GM12801 (cell line): ENCODE results near the gene BABAM2.

Experiments
- TF ChIP-seq, protein P1 (sequence below): IDR thresholded peaks from one replicate; pipeline ENCODE4 v1.5.1; 2011; ENCODE audit warnings: control low read depth; ENCODE audit not compliant: insufficient read length; ENCODE audit errors: extremely low read depth

The BABAM2 gene

DNA sequence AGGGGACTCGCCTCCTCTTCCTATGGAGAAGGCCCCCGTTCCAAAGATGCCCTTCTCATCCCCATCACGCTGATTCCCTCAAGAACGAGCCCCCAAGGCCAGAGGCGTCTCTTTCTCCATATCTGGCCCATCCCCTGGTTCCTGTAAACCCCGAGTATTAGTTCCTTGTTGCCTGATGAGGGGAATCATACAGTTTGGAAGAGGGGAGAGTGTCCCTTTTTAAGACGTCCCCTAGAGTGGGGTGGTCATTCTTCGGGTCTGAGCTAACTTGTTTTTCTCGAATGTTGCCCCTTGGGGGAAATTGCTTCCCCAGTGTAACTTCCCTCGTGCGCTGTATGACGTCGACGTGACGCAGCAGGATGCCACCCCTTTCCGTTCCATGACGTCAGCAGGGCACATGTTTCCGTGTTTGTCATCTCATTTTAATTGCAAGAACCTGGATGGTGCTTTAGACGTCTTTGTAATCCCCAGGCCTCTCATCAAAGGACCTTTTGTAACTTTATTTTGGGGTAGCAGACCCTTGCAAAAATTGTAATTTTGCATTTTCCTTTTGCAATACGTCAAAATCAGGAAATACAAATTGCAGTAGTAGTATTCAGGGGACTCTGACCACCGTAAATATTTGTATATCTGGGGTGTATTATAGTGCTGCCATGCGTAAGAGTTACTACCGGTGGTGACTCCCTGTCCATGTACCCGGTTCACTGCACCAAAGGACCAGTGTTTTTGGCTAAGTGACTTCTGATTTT lies 569 bp downstream of the BABAM2 start:
- TF ChIP-seq, protein P1, sequence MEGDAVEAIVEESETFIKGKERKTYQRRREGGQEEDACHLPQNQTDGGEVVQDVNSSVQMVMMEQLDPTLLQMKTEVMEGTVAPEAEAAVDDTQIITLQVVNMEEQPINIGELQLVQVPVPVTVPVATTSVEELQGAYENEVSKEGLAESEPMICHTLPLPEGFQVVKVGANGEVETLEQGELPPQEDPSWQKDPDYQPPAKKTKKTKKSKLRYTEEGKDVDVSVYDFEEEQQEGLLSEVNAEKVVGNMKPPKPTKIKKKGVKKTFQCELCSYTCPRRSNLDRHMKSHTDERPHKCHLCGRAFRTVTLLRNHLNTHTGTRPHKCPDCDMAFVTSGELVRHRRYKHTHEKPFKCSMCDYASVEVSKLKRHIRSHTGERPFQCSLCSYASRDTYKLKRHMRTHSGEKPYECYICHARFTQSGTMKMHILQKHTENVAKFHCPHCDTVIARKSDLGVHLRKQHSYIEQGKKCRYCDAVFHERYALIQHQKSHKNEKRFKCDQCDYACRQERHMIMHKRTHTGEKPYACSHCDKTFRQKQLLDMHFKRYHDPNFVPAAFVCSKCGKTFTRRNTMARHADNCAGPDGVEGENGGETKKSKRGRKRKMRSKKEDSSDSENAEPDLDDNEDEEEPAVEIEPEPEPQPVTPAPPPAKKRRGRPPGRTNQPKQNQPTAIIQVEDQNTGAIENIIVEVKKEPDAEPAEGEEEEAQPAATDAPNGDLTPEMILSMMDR, result no peak

DNA sequence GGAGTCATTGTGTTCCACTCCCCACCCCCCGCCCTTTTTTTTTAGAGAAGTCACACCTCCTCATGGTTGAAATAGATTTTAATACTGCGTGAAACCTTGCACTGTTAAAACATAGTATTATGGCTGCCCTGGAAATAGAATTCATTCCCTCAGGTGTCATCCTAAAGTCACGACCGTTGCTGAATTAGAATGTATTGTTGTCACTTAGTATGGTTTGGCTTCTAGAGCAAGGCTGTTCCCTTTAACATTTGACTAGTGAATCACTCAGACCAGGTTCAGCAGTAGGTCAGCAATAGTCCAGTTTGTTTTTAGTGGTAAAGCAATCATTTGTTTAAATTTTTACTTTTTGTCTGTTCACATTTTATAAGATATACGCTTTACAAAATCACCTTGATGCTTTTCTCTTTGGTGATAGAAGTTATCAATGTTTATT lies 1.2 kb downstream of the BABAM2 start:
- TF ChIP-seq, protein P1, result no peak

DNA sequence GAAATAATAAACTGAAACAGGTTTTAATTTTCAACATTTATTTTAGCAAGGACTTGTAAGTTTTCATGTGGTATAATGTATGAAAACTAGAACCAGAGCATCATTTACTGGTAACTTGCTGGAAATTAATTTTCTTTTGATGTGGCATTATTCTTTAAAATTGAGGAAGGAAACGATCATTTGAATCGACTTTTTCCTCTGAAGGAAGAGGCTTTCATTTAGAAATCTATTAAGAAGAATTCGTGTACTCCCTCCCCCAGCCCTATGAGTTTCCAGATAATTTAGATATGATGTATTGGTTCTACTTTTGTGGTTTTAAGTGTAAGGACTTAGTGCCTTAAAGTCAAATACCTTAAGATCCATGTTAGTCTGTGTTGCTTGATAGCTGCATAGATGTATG lies 2.5 kb downstream of the BABAM2 start:
- TF ChIP-seq, protein P1, result no peak

DNA sequence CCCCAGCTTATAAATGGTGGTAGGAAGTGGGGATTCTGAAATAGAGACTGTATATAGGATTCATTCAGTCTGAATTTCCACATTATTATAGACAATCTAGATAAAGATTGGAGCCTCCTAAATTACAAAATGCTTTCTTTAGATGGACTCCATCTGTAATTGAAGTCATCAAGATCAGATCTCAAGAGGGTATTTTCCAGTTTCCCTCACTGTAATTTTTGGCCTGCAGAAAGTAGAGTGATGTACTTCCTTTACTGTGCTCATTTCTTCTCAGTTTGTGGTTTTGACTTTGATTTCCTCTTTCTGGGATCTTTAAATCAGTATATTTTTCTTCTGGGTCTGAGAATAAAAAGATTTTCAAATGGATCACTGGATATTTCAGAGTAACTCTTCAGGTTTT lies 7.2 kb downstream of the BABAM2 start:
- TF ChIP-seq, protein P1, result no peak

DNA sequence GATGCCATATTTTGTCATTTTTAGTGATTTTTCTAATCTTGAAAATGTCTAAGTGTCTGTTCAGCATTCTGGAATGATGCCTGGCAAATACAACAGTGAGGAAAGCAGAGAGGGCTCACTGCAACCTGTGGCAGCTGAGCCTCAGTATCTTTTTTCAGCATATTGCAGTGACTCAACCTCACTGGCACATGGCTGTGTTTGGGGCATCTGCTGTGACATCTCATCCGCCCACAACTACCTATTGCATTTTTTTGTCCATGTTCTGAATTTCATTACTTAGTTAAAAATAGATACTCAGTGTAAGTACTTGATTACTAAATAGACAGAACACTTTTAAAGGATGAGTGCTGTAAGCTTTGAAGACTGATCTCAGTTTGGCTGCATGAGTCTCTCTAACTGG lies 10.7 kb downstream of the BABAM2 start:
- TF ChIP-seq, protein P1, result no peak

DNA sequence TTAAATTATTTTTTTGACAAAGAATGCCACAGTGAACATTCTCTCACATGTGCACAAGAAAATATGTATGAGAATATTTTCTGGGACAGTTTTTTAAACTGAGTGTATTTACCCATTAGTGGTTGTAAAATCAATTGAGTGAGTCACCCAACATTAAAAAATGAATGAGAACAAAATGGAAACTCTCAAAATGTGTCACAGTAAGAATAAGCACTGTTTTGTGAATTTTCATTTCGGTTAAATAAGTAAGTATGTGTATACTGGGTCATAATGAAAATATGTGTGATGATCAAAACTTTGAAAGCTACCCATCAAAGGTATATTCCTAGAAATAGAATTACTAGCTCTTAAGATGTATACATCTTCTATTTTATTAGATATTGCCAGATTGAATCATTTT lies 11.6 kb downstream of the BABAM2 start:
- TF ChIP-seq, protein P1, result no peak

DNA sequence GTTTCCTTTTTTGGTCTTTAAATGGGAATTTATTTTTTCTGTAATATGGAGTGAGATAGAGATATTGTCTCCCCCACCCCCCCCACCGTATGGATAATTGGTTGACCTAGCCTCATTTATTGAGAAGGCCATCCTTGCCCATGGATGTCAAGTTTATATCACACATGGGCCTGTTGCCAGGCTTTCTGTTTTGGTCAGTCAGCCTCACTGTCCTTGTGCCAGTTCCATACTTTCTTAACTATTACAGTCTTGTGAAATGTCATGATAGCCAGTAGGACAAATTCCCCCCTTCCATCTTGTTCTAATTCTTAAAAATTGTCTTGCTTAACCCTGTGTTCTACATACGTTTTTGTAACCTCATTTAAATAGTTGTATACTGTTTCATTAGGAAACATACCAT lies 12.5 kb downstream of the BABAM2 start:
- TF ChIP-seq, protein P1, result no peak
